Measurements from ENCODE around the gene KIF1B. TPM values are rescaled to one million over a fixed set of nuclear protein-coding genes. Genes with fewer than 3 reads are reported as not detected.

The KIF1B gene
- total and polyA plus RNA-seq, 12 donors, result 12.9 to 67.2 (median 48.9) TPM

DNA sequence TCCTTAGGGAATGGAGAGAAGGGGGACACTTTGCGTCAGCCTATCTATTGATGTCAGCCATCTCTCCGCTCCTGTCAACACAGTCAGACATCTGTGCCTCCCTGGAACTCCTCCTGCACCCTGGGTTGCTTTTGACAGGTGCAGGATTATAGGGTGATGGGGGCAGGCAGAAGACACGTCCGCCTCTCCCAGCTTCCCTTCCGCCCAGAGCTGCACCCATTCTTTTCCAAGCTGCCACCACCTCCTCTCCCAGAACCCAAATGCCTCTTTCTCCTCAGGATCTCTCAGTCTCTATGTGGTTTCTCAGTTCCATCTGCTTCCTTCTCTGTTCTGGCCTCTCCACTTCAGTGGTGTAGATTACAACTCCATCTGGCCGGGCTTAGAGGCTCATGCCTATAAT is 17.1 kb upstream of the KIF1B start:
- WGBS, 4 donors, result 72 to 83% (median 79%) methylated on average over 6 of the region's 6 CpGs
- Histone ChIP-seq H3K9me3 (replicated peaks in 1 of 3) (no peaks in the 10 kb centered on the region), H3K36me3 (replicated peaks in 1 of 2) (no peaks in the 10 kb centered on the region), H3K4me3 (no peak overlapping the region), H3K4me1 (replicated peaks in 1 of 2) (peaks cover 0 to 8% of the 10 kb centered on the region in 2 donors), H3K27ac (no peak overlapping the region), H3K27me3 (no peaks in the 10 kb centered on the region)
- intact Hi-C loops (cut with DNase I), result no loop called here
- TF ChIP-seq, protein P1, sequence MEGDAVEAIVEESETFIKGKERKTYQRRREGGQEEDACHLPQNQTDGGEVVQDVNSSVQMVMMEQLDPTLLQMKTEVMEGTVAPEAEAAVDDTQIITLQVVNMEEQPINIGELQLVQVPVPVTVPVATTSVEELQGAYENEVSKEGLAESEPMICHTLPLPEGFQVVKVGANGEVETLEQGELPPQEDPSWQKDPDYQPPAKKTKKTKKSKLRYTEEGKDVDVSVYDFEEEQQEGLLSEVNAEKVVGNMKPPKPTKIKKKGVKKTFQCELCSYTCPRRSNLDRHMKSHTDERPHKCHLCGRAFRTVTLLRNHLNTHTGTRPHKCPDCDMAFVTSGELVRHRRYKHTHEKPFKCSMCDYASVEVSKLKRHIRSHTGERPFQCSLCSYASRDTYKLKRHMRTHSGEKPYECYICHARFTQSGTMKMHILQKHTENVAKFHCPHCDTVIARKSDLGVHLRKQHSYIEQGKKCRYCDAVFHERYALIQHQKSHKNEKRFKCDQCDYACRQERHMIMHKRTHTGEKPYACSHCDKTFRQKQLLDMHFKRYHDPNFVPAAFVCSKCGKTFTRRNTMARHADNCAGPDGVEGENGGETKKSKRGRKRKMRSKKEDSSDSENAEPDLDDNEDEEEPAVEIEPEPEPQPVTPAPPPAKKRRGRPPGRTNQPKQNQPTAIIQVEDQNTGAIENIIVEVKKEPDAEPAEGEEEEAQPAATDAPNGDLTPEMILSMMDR (IDR thresholded peaks at IDR 0.05), result no peak
- no peak for TF ChIP-seq POLR2A (IDR thresholded peaks at IDR 0.05)
- no peak for DNase-seq

DNA sequence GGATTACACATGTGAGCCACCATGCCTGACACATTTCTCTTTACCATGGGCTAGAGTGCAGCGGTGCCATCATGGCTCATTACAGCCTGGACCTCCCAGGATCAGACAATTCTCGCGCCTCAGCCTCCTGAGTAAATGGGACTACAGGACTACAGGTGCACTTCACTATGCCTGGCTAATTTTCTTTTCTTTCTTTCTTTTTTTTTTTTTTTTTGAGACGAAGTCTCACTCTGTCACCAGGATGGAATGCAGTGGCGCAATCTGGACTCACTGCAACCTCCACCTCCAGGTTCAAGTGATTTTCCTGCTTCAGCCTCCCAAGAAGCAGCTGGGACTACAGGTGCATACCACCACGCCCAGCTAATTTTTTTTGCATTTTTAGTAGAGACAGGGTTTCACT is 14.8 kb upstream of the KIF1B start:
- TF ChIP-seq, protein P1 (IDR thresholded peaks at IDR 0.05), result no peak
- no peak for TF ChIP-seq POLR2A (IDR thresholded peaks at IDR 0.05)
- 84 to 91% (median 85%) methylated on average over 6 of the region's 6 CpGs for WGBS, 4 donors
- H3K36me3 ChIP-seq (replicated peaks in 1 of 2), result no peaks in the 10 kb centered on the region
- intact Hi-C loops (cut with DNase I), result no loop called here
- peaks cover 0 to 8% of the 10 kb centered on the region in 2 donors for H3K4me1 ChIP-seq (replicated peaks in 1 of 2)
- DNase-seq, result peak in 1 of 7 donors; percentile 40
- H3K9me3 ChIP-seq (replicated peaks in 1 of 3), result no peaks in the 10 kb centered on the region
- H3K4me3 ChIP-seq, result no peak overlapping the region
- no peak overlapping the region for H3K27ac ChIP-seq
- H3K27me3 ChIP-seq, result no peaks in the 10 kb centered on the region

DNA sequence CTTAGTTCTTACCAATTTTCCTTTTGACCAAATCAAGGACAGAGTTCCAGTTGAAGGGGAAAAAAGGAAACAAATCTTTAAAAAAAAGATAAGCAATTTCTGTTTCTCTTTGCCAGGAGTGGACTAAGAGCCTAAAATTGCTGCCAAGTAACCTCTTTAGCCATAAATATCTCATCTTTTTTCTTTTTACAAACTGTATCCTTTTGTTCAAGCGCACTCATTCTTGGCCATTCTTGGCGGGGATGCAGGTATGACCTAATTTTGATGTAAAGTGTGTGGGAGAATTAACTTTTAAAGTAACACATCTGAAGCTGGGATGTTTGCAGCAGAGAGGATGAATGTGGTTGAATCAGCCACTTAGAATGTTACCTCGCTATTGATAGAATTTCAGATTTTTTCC is 13.4 kb upstream of the KIF1B start:
- DNase-seq, result peak in 4 of 7 donors; percentile 17 to 61 (median 39)
- no peaks in the 10 kb centered on the region for H3K27me3 ChIP-seq
- TF ChIP-seq, protein P1 (IDR thresholded peaks at IDR 0.05), result no peak
- no peak for TF ChIP-seq POLR2A (IDR thresholded peaks at IDR 0.05)
- intact Hi-C loops (cut with DNase I), result no loop called here
- peak overlapping the region in 2 of 5 donors; percentile 20 to 38 for H3K27ac ChIP-seq
- no peaks in the 10 kb centered on the region for H3K36me3 ChIP-seq (replicated peaks in 1 of 2)
- H3K4me3 ChIP-seq, result no peak overlapping the region
- H3K4me1 ChIP-seq (replicated peaks in 1 of 2), result peaks cover 0 to 8% of the 10 kb centered on the region in 2 donors
- H3K9me3 ChIP-seq (replicated peaks in 1 of 3), result no peaks in the 10 kb centered on the region
- WGBS, 4 donors, result 28 to 31% (median 29%) methylated on average over 3 of the region's 3 CpGs

DNA sequence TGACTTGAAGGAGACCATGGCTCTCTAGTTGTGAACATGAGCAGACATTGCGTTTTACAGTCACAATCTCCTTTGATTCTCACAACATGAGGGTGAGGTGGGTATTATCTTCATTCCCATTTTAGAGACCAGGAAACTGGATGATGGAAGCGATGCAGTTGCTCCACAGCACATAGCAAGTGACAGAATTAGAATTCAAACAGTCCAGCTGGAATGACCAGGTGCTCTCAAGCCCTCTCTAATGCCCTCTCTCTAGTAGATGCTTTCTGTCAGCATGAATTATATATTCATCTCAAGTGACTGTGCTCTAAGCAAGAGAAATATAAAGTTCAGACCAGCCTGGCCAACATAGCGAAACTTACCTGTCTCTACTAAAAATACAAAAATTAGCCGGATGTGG is 9.8 kb upstream of the KIF1B start:
- WGBS, 4 donors, result 93 to 95% (median 93%) methylated on average over 4 of the region's 4 CpGs
- DNase-seq, result no peak
- intact Hi-C loops (cut with DNase I), result loop anchor here (10.0 kb wide), 2 partner anchors 124 to 134 kb away; no protein-coding TSS in a partner anchor

More for the DNA sequence above, 9.8 kb upstream of the KIF1B start:
- TF ChIP-seq, protein P1 (IDR thresholded peaks at IDR 0.05), result no peak
- no peak for TF ChIP-seq POLR2A (IDR thresholded peaks at IDR 0.05)
- Histone ChIP-seq H3K27ac (no peak overlapping the region), H3K27me3 (no peaks in the 10 kb centered on the region), H3K9me3 (replicated peaks in 1 of 3) (no peaks in the 10 kb centered on the region), H3K4me3 (no peak overlapping the region), H3K36me3 (replicated peaks in 1 of 2) (no peaks in the 10 kb centered on the region), H3K4me1 (replicated peaks in 1 of 2) (peaks cover 0 to 8% of the 10 kb centered on the region in 2 donors)
